ENCODE results near the gene MPP1. TPM values are rescaled to one million over a fixed set of nuclear protein-coding genes. Genes with fewer than 3 reads are reported as not detected.
A peak's percentile ranks its signal among the peaks of the same experiment; 100 is the strongest.

The MPP1 gene
- total RNA-seq, 6 experiments from 2014 or later = 20.2 to 51.7 (median 32.5) TPM

GRCh38 chrX:154751669-154752271, 53.5 kb downstream of the MPP1 start:
- Histone ChIP-seq H3K4me3 (no peak overlapping the region), H3K27ac (no peak overlapping the region), H3K4me1 (no peaks in the 10 kb centered on the region), H3K36me3 (no peaks in the 10 kb centered on the region), H3K9me3 (no peaks in the 10 kb centered on the region), H3K27me3 (no peaks in the 10 kb centered on the region)
- TF ChIP-seq CTCF (IDR thresholded peaks at IDR 0.05) (no peak), POLR2A (IDR thresholded peaks at IDR 0.05) (no peak)
- ATAC-seq (no peak), DNase-seq (no peak)
- intact Hi-C loops (cut with DNase I) = no loop called here
- WGBS (ENCODE audit: insufficient coverage, low coverage, low lambda C conversion rate, missing lambda C conversion rate) = 45% methylated on average over 8 of the region's 9 CpGs

GRCh38 chrX:154751203-154751668, 54.0 kb downstream of the MPP1 start:
- Histone ChIP-seq H3K36me3 (no peaks in the 10 kb centered on the region), H3K9me3 (no peaks in the 10 kb centered on the region), H3K27me3 (no peaks in the 10 kb centered on the region), H3K4me1 (no peaks in the 10 kb centered on the region), H3K4me3 (peak overlapping the region in 1 of 3 donors; percentile 41), H3K27ac (peak overlapping the region in 1 of 3 donors; percentile 16)
- DNase-seq = peak in 1 of 3 donors; percentile 56
- ATAC-seq = peak in 2 of 4 donors; percentile 12 to 20
- WGBS (ENCODE audit: insufficient coverage, low coverage, low lambda C conversion rate, missing lambda C conversion rate) = 32% methylated on average over 6 of the region's 20 CpGs
- intact Hi-C loops (cut with DNase I) = no loop called here
- TF ChIP-seq POLR2A (IDR thresholded peaks at IDR 0.05) (no peak), CTCF (IDR thresholded peaks at IDR 0.05) (no peak)

DNA sequence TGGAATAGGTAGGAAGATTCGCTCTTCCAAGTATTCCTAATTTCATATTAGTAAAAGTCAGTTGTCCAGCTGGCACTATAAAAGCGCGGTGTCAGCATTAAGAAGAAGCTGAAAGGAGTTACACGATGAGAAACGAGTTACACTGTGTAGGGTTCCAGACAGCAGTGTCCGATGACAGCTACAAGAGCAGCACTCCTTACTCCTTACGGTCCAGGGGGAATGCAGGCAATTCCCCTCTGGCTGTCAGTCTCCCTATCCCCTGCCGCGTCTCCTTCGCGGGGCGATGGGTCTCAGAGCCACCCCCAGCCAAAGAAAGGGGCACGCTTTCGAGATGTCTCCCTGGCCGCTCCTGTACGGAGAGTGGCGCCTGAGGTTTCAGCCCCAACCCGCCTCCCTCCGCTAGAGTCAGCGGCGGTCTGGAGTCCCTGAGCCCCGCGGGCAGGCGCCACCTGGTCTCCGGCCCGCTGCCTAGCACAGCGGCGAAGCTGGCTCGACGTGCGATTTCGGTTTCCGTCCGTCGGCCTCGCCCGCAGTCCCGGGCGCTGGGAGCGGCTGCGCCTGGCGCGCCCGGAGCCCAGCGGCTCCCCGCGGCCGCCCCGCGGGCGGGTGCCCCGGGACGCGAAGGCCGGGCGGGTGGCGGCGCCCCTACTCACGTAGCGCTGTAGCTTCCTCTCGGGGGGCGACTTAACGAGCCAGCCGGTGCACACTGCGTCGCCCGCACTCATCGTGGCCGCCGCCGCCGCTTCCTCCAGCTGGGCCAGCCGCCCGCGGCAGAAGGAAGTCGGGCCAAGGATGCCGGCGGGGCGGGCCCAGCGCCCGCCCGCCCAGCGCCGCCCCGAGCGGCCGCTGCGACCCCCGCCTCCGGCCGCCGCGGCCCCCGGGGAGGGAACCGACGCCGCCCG, 54.7 kb downstream of the MPP1 start, which contains the start of gene GAB3:
Gene GAB3 (minus strand): TSS at position 777 of the 902 bp plus-strand sequence. CDS start 52 bp downstream, at position 725.
- peak within 1 kb of the TSS; percentile 35 to 41 (median 35) for H3K4me3 ChIP-seq

GRCh38 chrX:154749856-154750255, 55.4 kb downstream of the MPP1 start:
- ATAC-seq (no peak), DNase-seq (no peak)
- WGBS (ENCODE audit: insufficient coverage, low coverage, low lambda C conversion rate, missing lambda C conversion rate) = 18% methylated on average over 6 of the region's 6 CpGs
- Histone ChIP-seq H3K4me3 (no peak overlapping the region), H3K27ac (peak overlapping the region in 1 of 3 donors; percentile 71), H3K36me3 (no peaks in the 10 kb centered on the region), H3K4me1 (no peaks in the 10 kb centered on the region), H3K27me3 (no peaks in the 10 kb centered on the region), H3K9me3 (no peaks in the 10 kb centered on the region)
- no peak for TF ChIP-seq POLR2A (IDR thresholded peaks at IDR 0.05)
- no peak for TF ChIP-seq CTCF (IDR thresholded peaks at IDR 0.05)
- intact Hi-C loops (cut with DNase I) = no loop called here

More for the DNA sequence above, 54.7 kb downstream of the MPP1 start, which contains the start of gene GAB3:
- ATAC-seq (peak; percentile 53 to 77 (median 57)), DNase-seq (peak; percentile 47 to 62 (median 47))
- TF ChIP-seq POLR2A (IDR thresholded peaks at IDR 0.05) (no peak), CTCF (IDR thresholded peaks at IDR 0.05) (no peak)
- WGBS (ENCODE audit: insufficient coverage, low coverage, low lambda C conversion rate, missing lambda C conversion rate) = 22% methylated on average over 25 of the region's 98 CpGs
- Histone ChIP-seq H3K27me3 (no peaks in the 10 kb centered on the region), H3K36me3 (no peaks in the 10 kb centered on the region), H3K27ac (peak within 1 kb of the TSS in 2 of 3 donors; percentile 64 to 71), H3K9me3 (no peaks in the 10 kb centered on the region), H3K4me1 (no peaks in the 10 kb centered on the region)
- intact Hi-C loops (cut with DNase I) = no loop called here
